Esophagus (tissue), 2 donors: ENCODE measurements around the gene YKT6. TPM values are rescaled to one million over a fixed set of nuclear protein-coding genes. Genes with fewer than 3 reads are reported as not detected.

Source experiments
- H3K27ac ChIP-seq, 2 donors: one replicate each; pipeline ENCODE4 v1.5.1; 2013; ENCODE audit warnings: low read depth in 2 of 2, mild to moderate bottlenecking in 2 of 2, inconsistent platforms in 1 of 2, low read length in 1 of 2, moderate library complexity in 1 of 2
- H3K27me3 ChIP-seq, 2 donors: one replicate each; pipeline ENCODE4 v1.6.1; 2013; ENCODE audit warnings: low read length in 2 of 2, control low read depth in 1 of 2, mild to moderate bottlenecking in 1 of 2; ENCODE audit not compliant: insufficient read depth in 2 of 2, control insufficient read depth in 1 of 2
- H3K36me3 ChIP-seq, 2 donors: one replicate each; pipeline ENCODE4 v1.6.1; 2013; ENCODE audit warnings: low read length in 1 of 2; ENCODE audit not compliant: control insufficient read depth in 2 of 2, insufficient read depth in 2 of 2
- H3K4me1 ChIP-seq, 2 donors: one replicate each; pipeline ENCODE4 v1.6.1; 2013; ENCODE audit warnings: low read length in 1 of 2; ENCODE audit not compliant: control insufficient read depth in 2 of 2, insufficient read depth in 2 of 2
- H3K4me3 ChIP-seq, 2 donors: one replicate each; pipeline ENCODE4 v1.5.1; 2013; ENCODE audit warnings: low read length in 2 of 2, mild to moderate bottlenecking in 2 of 2, low read depth in 1 of 2, moderate library complexity in 1 of 2
- H3K9me3 ChIP-seq, 2 donors: one replicate each; pipeline ENCODE4 v1.6.1; 2013; ENCODE audit warnings: mild to moderate bottlenecking in 2 of 2, low read depth in 1 of 2, low read length in 1 of 2, moderate library complexity in 1 of 2; ENCODE audit not compliant: control insufficient read depth in 2 of 2, insufficient read depth in 1 of 2
- whole genome bisulfite sequencing, 2 donors: extraction: QIAGEN DNeasy Blood & Tissue Kit; methylation state at CpG; one replicate each; pipeline ENCODE4 v1.1.7; 2013; 5-methylcytosine and 5-hydroxymethylcytosine counted together
- polyA plus RNA-seq, 2 donors: library from polyadenylated mRNA; stranded (reverse); fragments of 200-250 nt; gene quantifications; one replicate each; pipeline ENCODE4 v1.2.3, GENCODE V29; 2013
- donor health status: healthy with polysubstance abuse.
- donor health status: Bipolar disorder and iron deficiency.

Gene YKT6
- polyA plus RNA-seq, 2 donors: 32.7 to 52.6 TPM

DNA sequence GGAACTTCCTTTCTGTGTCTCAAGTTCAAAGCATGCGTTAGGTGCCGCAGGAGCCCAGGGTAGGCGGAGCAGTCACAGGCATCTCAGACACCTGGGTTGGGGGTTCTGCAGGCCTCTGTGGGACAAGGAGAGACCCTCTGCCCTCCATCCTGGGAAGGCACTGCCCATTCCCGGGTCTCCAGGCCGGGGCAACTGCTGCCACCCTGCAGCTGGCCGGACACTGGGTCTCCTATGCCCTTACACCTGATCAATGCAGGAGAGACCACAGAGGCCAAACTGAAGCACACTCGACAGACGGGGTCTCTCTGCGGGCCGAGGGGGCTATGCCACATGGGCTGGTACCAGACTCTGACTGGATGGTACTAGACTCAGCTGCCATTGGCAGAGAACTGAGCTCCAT, 36.9 kb downstream of the YKT6 start:
- Histone ChIP-seq H3K27me3 (no peaks in the 10 kb centered on the region), H3K4me1 (no peaks in the 10 kb centered on the region), H3K36me3 (no peaks in the 10 kb centered on the region), H3K4me3 (no peak overlapping the region), H3K27ac (no peak overlapping the region), H3K9me3 (no peaks in the 10 kb centered on the region)
- WGBS, 2 donors: 86 to 94% methylated on average over 10 of the region's 10 CpGs

DNA sequence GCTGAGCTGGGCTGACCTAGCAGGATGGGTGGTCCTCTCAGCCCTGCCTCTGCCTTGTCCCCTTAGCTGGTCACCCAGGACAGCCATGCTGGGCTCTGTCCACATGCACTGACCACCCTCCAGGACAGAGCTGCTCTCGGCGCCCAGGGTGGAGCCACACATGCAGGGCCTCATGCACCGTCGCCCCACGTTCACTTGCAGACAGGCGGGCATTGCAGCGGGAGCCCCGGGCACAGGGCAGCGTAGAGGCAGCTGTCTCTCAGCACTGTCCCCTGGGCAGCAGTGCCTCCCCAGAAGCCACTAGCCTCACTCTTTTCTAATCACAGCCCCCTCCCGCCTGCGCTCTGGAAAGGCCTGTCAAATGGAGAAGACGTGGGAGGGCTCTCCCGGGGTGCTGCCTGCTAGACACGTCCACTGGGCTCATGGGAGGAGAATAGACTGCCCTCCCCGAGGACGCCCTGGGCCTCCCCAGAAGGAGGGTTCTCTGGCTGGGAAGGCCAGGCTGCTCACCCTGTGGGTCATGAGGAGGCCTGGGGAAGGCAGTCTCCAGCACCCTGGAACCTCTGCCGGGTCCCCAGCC, 37.4 kb downstream of the YKT6 start:
- Histone ChIP-seq H3K36me3 (no peaks in the 10 kb centered on the region), H3K27me3 (no peaks in the 10 kb centered on the region), H3K4me3 (no peak overlapping the region), H3K27ac (no peak overlapping the region), H3K4me1 (no peaks in the 10 kb centered on the region), H3K9me3 (no peaks in the 10 kb centered on the region)
- WGBS, 2 donors: 81 to 82% methylated on average over 17 of the region's 17 CpGs

DNA sequence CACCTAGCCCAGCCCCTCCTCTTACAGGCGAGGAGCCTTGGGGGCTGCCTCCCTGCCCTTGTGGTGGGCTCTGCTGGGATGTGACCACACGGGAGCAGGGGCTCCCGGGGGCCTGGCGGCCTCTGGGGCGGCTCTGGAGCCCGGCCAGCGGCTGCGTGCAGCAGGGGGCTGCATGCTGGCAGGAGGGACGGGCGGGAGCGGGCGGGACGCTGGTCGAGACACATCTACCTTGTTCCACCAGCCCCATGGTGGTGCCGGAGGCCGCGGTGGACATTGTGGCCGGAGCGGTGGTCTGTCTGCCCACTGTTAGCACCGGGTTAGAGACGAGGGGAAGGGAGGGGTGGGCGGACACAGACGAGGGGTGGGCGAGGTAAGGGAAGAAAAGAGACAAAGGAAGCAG, 38.6 kb downstream of the YKT6 start:
- H3K27ac ChIP-seq: no peak overlapping the region
- H3K4me3 ChIP-seq: no peak overlapping the region
- H3K9me3 ChIP-seq: no peaks in the 10 kb centered on the region
- 76 to 79% methylated on average over 19 to 24 of the region's 24 CpGs for WGBS, 2 donors
- no peaks in the 10 kb centered on the region for H3K36me3 ChIP-seq
- no peaks in the 10 kb centered on the region for H3K4me1 ChIP-seq
- no peaks in the 10 kb centered on the region for H3K27me3 ChIP-seq

DNA sequence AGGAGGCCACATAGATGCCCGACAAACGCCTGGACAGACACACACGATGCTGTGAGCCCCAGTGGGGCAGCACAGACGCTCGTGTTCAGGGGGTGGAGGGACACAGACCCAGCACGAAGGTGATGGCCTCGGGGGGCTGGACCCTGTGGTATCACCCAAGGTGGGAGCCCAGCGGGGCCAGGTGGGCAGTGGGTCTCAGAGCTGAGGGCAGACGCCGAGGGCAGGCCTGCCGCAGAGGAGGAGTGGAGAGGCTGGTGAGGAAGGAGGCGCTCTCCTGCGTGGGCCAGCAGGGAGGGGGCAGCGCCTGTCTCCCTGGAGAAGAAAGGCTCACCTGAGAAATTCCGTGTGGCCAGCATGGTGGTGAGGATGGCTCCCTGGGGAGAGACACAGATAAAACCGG, 39.6 kb downstream of the YKT6 start:
- H3K36me3 ChIP-seq: no peaks in the 10 kb centered on the region
- 80% methylated on average over 15 to 16 of the region's 16 CpGs for WGBS, 2 donors
- no peak overlapping the region for H3K4me3 ChIP-seq
- no peaks in the 10 kb centered on the region for H3K4me1 ChIP-seq
- no peaks in the 10 kb centered on the region for H3K27me3 ChIP-seq
- no peaks in the 10 kb centered on the region for H3K9me3 ChIP-seq
- no peak overlapping the region for H3K27ac ChIP-seq

DNA sequence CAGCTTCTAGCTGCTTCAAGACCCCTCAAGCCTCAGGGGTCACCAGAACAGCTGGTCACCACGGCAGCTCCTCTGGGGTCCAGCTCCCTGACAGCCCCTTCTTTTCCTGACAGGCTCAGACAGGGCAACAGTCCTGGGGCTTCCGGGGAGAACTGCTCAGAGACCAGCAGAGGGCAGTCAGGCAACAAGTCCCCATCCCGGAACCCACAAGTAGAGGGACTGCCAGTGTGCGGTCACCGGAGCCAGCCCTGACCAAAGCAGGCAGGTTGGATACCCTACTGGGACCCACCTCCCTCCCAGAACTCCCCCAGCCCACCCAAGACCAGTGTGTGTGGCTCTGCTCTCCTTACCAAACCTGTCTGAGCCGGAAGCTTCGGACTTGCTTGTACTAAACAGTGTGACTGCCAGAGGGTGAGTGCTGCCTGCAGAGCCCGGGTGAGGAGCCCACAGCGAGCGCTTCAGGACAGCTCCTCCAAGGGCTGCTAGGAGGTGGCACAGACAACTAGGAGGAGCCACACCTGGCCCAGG, 40.3 kb downstream of the YKT6 start:
- WGBS, 2 donors: 11 to 14% methylated on average over 10 of the region's 10 CpGs
- H3K27ac ChIP-seq: no peak overlapping the region
- no peaks in the 10 kb centered on the region for H3K36me3 ChIP-seq
- no peaks in the 10 kb centered on the region for H3K4me1 ChIP-seq
- no peaks in the 10 kb centered on the region for H3K9me3 ChIP-seq
- no peak overlapping the region for H3K4me3 ChIP-seq
- no peaks in the 10 kb centered on the region for H3K27me3 ChIP-seq

DNA sequence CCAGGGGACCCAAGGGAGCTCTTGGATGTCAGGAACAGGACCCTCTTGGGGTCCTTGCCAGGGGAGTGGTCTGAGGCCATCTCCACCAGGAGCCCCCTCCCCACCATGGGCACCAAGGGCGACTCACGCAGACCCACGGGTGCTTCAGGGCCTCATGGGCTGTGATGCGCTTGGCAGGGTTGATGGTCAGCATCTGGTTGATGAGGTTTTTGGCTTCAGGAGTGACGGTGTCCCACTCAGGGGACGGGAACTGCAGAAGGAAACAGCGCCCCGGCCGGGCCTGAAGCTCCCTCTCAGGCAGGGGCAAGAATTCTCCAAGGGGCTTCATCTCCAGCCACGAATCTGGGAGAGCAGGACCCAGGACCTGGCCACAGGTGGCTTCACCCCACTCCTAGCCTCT, 41.3 kb downstream of the YKT6 start:
- Histone ChIP-seq H3K36me3 (no peaks in the 10 kb centered on the region), H3K27ac (no peak overlapping the region), H3K4me1 (no peaks in the 10 kb centered on the region), H3K4me3 (no peak overlapping the region), H3K27me3 (no peaks in the 10 kb centered on the region), H3K9me3 (no peaks in the 10 kb centered on the region)
- WGBS, 2 donors: 86 to 91% methylated on average over 10 of the region's 10 CpGs

DNA sequence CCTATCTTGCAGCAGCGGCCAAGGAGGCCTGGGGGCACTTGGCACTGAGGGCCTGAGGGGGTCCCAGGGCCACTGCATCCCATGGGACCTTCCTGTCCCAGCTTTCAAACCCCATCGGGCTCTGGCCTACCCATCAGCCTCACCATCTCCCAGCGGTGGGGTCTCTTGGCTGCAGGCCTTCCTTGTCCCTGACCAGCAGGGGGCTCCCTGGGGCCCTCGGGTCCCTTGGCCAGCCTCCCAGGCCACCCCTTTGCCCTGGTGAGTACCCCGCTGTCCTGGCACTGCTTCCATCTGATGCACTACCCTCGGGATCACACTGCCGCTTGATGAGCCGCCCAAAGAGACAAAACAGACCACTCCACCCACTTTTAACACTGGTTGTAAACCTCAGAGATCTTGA, 43.5 kb downstream of the YKT6 start:
- no peaks in the 10 kb centered on the region for H3K36me3 ChIP-seq
- H3K9me3 ChIP-seq: no peaks in the 10 kb centered on the region
- WGBS, 2 donors: 61 to 67% methylated on average over 7 to 8 of the region's 8 CpGs
- no peaks in the 10 kb centered on the region for H3K4me1 ChIP-seq
- H3K27ac ChIP-seq: no peak overlapping the region
- no peaks in the 10 kb centered on the region for H3K27me3 ChIP-seq
- no peak overlapping the region for H3K4me3 ChIP-seq

DNA sequence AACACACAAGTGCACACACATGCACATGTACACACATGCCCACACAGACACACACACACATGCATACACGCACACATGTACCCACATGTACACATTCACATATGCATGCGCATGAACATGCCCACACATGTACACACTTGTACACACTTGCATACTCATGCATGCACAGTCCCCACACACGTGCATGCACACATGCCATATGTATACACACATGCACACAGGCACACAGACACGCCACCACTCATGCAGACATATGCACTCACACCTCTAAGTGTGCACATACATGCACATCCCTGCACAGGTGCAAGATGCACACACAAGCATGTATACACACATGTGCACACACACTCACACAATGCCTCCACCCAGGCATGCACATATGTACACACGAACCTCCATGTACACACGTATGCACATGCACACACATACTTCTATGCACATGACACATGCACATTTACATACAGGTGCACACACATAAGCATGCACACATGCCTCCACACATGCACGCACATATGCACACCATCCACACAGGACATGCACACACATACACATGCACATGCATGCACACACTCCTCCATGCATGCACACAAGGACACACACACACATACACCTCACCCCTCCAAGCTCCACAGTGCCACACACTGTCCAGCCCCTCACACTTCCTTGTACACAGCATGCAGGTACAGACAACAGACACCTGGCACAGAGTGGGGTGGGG, 45.8 kb downstream of the YKT6 start:
- Histone ChIP-seq H3K4me3 (no peak overlapping the region), H3K27me3 (no peaks in the 10 kb centered on the region), H3K27ac (no peak overlapping the region), H3K9me3 (no peaks in the 10 kb centered on the region), H3K36me3 (no peaks in the 10 kb centered on the region), H3K4me1 (no peaks in the 10 kb centered on the region)
- 91 to 92% methylated on average over 7 of the region's 7 CpGs for WGBS, 2 donors

DNA sequence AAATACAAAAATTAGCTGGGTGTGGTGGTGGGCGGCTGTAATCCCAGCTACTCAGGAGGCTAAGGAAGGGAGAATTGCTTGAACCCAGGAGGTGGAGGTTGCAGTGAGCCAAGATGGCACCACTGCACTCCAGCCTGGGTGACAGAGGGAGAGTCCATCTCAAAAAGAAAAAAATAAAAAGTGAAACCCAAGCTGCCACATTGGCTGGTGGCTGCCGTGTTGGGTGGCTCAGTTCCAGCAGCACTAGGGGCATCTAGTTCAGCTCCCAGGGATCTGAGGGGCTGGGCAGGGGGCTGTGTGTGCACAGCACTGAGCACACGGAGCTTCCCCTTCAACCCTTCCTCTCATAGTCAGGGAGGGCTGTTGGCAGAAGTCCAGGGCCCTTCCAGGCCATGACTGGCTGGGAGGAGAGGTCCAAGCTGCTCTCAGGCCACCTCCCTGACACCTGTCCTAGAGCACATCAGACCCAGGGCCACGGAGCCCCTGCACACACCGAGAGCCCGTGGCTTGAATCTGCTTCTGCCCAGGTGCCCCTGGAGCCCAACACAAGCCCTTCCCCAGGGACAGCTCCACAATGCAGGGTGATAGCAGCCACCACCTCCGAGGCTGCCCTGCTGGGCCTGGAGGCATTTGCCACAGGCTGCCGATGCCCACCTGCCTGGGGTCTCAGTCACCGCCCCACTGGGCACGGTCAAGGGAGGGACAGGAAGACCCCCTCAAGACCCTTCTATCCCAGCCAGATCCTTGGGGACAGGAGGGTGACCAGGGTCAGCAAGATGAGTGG, 47.3 kb downstream of the YKT6 start:
- Histone ChIP-seq H3K4me1 (no peaks in the 10 kb centered on the region), H3K4me3 (no peak overlapping the region), H3K27ac (no peak overlapping the region), H3K36me3 (no peaks in the 10 kb centered on the region), H3K9me3 (no peaks in the 10 kb centered on the region), H3K27me3 (no peaks in the 10 kb centered on the region)
- 82% methylated on average over 10 of the region's 10 CpGs for WGBS, 2 donors
